CD14-positive monocyte (primary cell): Measurements from ENCODE around the gene CEACAM7. TPM values are rescaled to one million over a fixed set of nuclear protein-coding genes. Genes with fewer than 3 reads are reported as not detected.

Experiments
- DNase-seq, 3 donors: peaks; one replicate each; pipeline ENCODE4 v3.0.0-alpha.2; 2011 to 2022
- H2AFZ ChIP-seq: 2 replicates; pipeline ENCODE4 v1.6.0; 2012; ENCODE audit warnings: mild to moderate bottlenecking, low read depth, low read length, inconsistent platforms; ENCODE audit not compliant: insufficient read depth, poor library complexity, severe bottlenecking
- H3K27ac ChIP-seq, 2 donors: 1 replicate in 1 of 2; 2 replicates in 1 of 2; pipeline ENCODE4 v1.5.1; 2012 to 2013; ENCODE audit warnings: low read length in 2 of 2, control low read depth in 1 of 2, inconsistent platforms in 1 of 2, low read depth in 1 of 2, mild to moderate bottlenecking in 1 of 2
- H3K27me3 ChIP-seq, 2 donors: one replicate each; pipeline versions ENCODE4 v1.6.0 to v1.6.1; 2011 to 2013; ENCODE audit warnings: low read length in 2 of 2; ENCODE audit not compliant: control insufficient read depth in 2 of 2, insufficient read depth in 2 of 2
- H3K36me3 ChIP-seq, 2 donors: replicated peaks in 1 of 2; 1 replicate in 1 of 2; 2 replicates in 1 of 2; pipeline versions ENCODE4 v1.5.1 to v1.6.1; 2012 to 2013; ENCODE audit warnings: low read length in 2 of 2, control low read depth in 1 of 2, inconsistent platforms in 1 of 2, mild to moderate bottlenecking in 1 of 2; ENCODE audit not compliant: insufficient read depth in 2 of 2, control insufficient read depth in 1 of 2
- H3K4me1 ChIP-seq, 2 donors: 1 replicate in 1 of 2; 2 replicates in 1 of 2; pipeline versions ENCODE4 v1.5.1 to v1.6.1; 2012 to 2013; ENCODE audit warnings: low read length in 2 of 2, control low read depth in 1 of 2, inconsistent platforms in 1 of 2, mild to moderate bottlenecking in 1 of 2, moderate library complexity in 1 of 2; ENCODE audit not compliant: insufficient read depth in 2 of 2, control insufficient read depth in 1 of 2
- H3K4me2 ChIP-seq: replicated peaks from 2 replicates; pipeline ENCODE3; 2012; ENCODE audit warnings: low read length, moderate library complexity, mild to moderate bottlenecking; ENCODE audit not compliant: poor library complexity, severe bottlenecking; ENCODE audit errors: extremely low read depth
- H3K4me3 ChIP-seq, 3 experiments: fragments of 200-600 bp in 1 of 3; sonication (generic) in 1 of 3; replicated peaks in 1 of 3; 1 replicate in 2 of 3; 2 replicates in 1 of 3; pipeline ENCODE4 v1.5.1; 2011 to 2013; ENCODE audit warnings: low read length in 3 of 3, mild to moderate bottlenecking in 3 of 3, control low read depth in 2 of 3, low read depth in 2 of 3, inconsistent platforms in 1 of 3, moderate library complexity in 1 of 3
- H3K79me2 ChIP-seq: 2 replicates; pipeline ENCODE4 v1.6.0; 2012; ENCODE audit warnings: mild to moderate bottlenecking, control low read depth, inconsistent platforms, low read length, moderate library complexity; ENCODE audit not compliant: insufficient read depth
- H3K9ac ChIP-seq: 2 replicates; pipeline ENCODE4 v1.6.0; 2017; ENCODE audit warnings: low read length, mild to moderate bottlenecking; ENCODE audit not compliant: insufficient read depth, poor library complexity, severe bottlenecking
- H3K9me3 ChIP-seq, 2 donors: replicated peaks in 1 of 2; 1 replicate in 1 of 2; 2 replicates in 1 of 2; pipeline versions ENCODE4 v1.5.1 to v1.6.1; 2012 to 2013; ENCODE audit warnings: low read length in 2 of 2, control low read depth in 1 of 2; ENCODE audit not compliant: control insufficient read depth in 1 of 2, insufficient read depth in 1 of 2
- H4K20me1 ChIP-seq: 2 replicates; pipeline ENCODE4 v1.6.0; 2012; ENCODE audit warnings: mild to moderate bottlenecking, low read length, control low read depth, moderate library complexity; ENCODE audit not compliant: insufficient read depth
- H3K27ac Mint-ChIP-seq, 7 donors: one replicate each; pipeline ENCODE4 v1.8.0; 2020; ENCODE audit warnings: mild to moderate bottlenecking in 7 of 7, mixed read lengths in 7 of 7, moderate library complexity in 6 of 7, inconsistent platforms in 2 of 7
- H3K27me3 Mint-ChIP-seq, 3 donors: one replicate each; pipeline ENCODE4 v1.8.0; 2021 to 2022; ENCODE audit warnings: low read depth in 3 of 3, mild to moderate bottlenecking in 3 of 3, mixed read lengths in 3 of 3, moderate library complexity in 3 of 3, inconsistent platforms in 1 of 3
- H3K36me3 Mint-ChIP-seq, 2 donors: one replicate each; pipeline ENCODE4 v1.8.0; 2020; ENCODE audit warnings: mixed read lengths in 2 of 2, inconsistent platforms in 1 of 2, mild to moderate bottlenecking in 1 of 2
- H3K4me1 Mint-ChIP-seq: one replicate; pipeline ENCODE4 v1.8.0; 2020; ENCODE audit warnings: mild to moderate bottlenecking, mixed read lengths
- H3K4me3 Mint-ChIP-seq, 2 donors: one replicate each; pipeline ENCODE4 v1.8.0; 2020; ENCODE audit warnings: mild to moderate bottlenecking in 2 of 2, mixed read lengths in 2 of 2, moderate library complexity in 1 of 2
- H3K9me3 Mint-ChIP-seq, 7 donors: one replicate each; pipeline ENCODE4 v1.8.0; 2020 to 2022; ENCODE audit warnings: mixed read lengths in 7 of 7, mild to moderate bottlenecking in 6 of 7, moderate library complexity in 6 of 7, inconsistent platforms in 2 of 7
- CTCF ChIP-seq: fragments of 200-600 bp; IDR thresholded peaks from one replicate; pipeline ENCODE4 v1.8.0; 2022; ENCODE audit warnings: antibody characterized with exemption, mild to moderate bottlenecking
- WGBS: methylation state at CpG from one replicate; pipeline ENCODE4 v1.1.5; 2013; ENCODE audit warnings: missing lambda C conversion rate; ENCODE audit not compliant: insufficient coverage; 5-methylcytosine and 5-hydroxymethylcytosine counted together
- intact Hi-C, 2 donors: fragments of 100-400 bp; cut with micrococcal nuclease; formaldehyde crosslinking; loops; one replicate each; pipeline versions ENCODE4 v1.15.0 to v1.15.1; 2023
- polyA plus RNA-seq, 3 donors: library from polyadenylated mRNA; depleted of rRNA in 1 of 3; unstranded in 2 of 3; stranded (reverse) in 1 of 3; fragments of 300-500 nt in 2 of 3; fragments of >200 nt in 1 of 3; fragmentation: Illumina TruSeq in 2 of 3; gene quantifications; 1 replicate in 2 of 3; 2 replicates in 1 of 3; pipeline ENCODE4 v1.2.3, GENCODE V29; 2012 to 2021

The CEACAM7 gene
- polyA plus RNA-seq, 3 donors: not detected

- Mint-ChIP-seq H3K27ac (peak overlapping the region; percentile 94 to 98 (median 95)), H3K27me3 (peaks cover 0 to 2% (median 1%) of the 10 kb centered on the region in 3 donors), H3K9me3 (peaks cover 3 to 17% (median 14%) of the 10 kb centered on the region in 7 donors), H3K4me1 (peaks cover 69% of the 10 kb centered on the region), H3K4me3 (peak overlapping the region; percentile 98 to 99), H3K36me3 (peaks cover 17 to 27% of the 10 kb centered on the region in 2 donors)
- H3K4me2 ChIP-seq: peak overlapping the region; percentile 100
- peak overlapping the region; percentile 52 to 98 (median 80) for H3K4me3 ChIP-seq
- H3K9me3 ChIP-seq: peaks cover 3 to 16% of the 10 kb centered on the region in 2 donors
- DNase-seq: no peak
- H4K20me1 ChIP-seq: peaks cover 33% of the 10 kb centered on the region
- TF ChIP-seq CTCF: no peak
- peaks cover 5 to 6% of the 10 kb centered on the region in 2 donors for H3K36me3 ChIP-seq
- no peaks in the 10 kb centered on the region for H3K27me3 ChIP-seq
- intact Hi-C loops: no loop called here
- 80% methylated on average over 1 of the region's 3 CpGs for WGBS
- H3K4me1 ChIP-seq: peaks cover 66 to 72% of the 10 kb centered on the region in 2 donors
- peak overlapping the region; percentile 79 for H3K9ac ChIP-seq
- H3K79me2 ChIP-seq: peaks cover 55% of the 10 kb centered on the region
- peak overlapping the region; percentile 49 to 90 for H3K27ac ChIP-seq
- peak overlapping the region; percentile 74 for H2AFZ ChIP-seq
Observed at GRCh38 chr19:41626278-41626677, 61.8 kb downstream of the CEACAM7 start.

- Mint-ChIP-seq H3K4me1 (peaks cover 82% of the 10 kb centered on the region), H3K4me3 (peak overlapping the region; percentile 98 to 99), H3K27me3 (peaks cover 0 to 2% (median 1%) of the 10 kb centered on the region in 3 donors), H3K27ac (peak overlapping the region; percentile 15 to 95 (median 75)), H3K9me3 (peaks cover 0 to 4% (median 1%) of the 10 kb centered on the region in 7 donors), H3K36me3 (peaks cover 17 to 35% of the 10 kb centered on the region in 2 donors)
- Histone ChIP-seq H3K4me2 (peak overlapping the region; percentile 100), H3K4me1 (peaks cover 79 to 85% of the 10 kb centered on the region in 2 donors), H4K20me1 (peaks cover 38% of the 10 kb centered on the region), H3K9me3 (peaks cover 0 to 2% of the 10 kb centered on the region in 2 donors), H3K27me3 (no peaks in the 10 kb centered on the region), H3K36me3 (peaks cover 5 to 6% of the 10 kb centered on the region in 2 donors), H3K79me2 (peaks cover 69% of the 10 kb centered on the region), H3K27ac (peak overlapping the region; percentile 30 to 90), H3K4me3 (peak overlapping the region in 2 of 3 experiments; percentile 80 to 98), H3K9ac (peak overlapping the region; percentile 79), H2AFZ (no peak overlapping the region)
- DNase-seq: no peak
- 58% methylated on average over 2 of the region's 4 CpGs for WGBS
- intact Hi-C loops: no loop called here
- no peak for TF ChIP-seq CTCF
Observed at GRCh38 chr19:41624937-41625336, 63.1 kb downstream of the CEACAM7 start.
